ENCODE data around the gene CAPN2. TPM values are rescaled to one million over a fixed set of nuclear protein-coding genes. Genes with fewer than 3 reads are reported as not detected.

Gene CAPN2
- total and polyA plus RNA-seq, 2 donors (not counting 1 experiment from before 2014, with no cell fraction given): 63.9 to 79.6 TPM

DNA sequence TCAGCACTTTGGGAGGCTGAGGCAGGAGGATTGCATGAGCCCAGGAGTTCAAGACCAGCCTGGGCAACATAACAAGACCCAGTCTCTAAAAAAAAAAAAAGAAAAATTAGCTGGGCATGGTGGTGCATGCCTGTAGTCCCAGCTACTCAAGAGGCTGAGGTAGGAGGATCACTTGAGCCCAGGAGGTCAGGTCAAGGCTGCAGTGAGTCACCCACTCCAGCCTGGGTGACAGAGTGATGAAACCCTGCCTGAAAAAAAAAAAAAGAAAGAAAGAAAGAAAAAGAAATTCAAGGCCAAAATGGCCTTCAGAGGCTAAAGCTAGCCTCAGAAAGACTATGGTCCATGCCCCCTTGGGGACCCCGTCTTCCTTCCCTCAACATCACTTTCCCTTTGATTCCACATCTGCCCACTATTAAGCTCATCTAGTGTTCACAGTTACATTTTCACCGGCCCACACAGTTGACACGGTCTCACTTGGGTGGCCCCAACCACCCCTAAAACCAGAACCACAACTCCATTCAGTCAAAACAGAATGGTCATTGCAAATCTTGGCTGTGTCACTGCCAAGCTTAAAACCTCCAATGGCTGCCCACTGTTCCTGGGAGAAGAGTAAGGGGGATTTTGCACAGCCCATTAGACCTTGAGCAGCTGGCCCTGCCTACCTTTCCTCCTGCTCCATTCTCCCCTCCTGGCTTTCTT, 44.7 kb upstream of the CAPN2 start:
- Histone ChIP-seq H3K9ac (ENCODE audit: low read length) (no peak overlapping the region), H3K4me2 (replicated peaks; ENCODE audit: low read depth, low read length, poor library complexity, severe bottlenecking) (no peak overlapping the region), H3K79me2 (ENCODE audit: control insufficient read depth, insufficient read depth, low read length) (no peaks in the 10 kb centered on the region), H3K27me3 (replicated peaks in 1 of 4; ENCODE audit: control extremely low read depth in 1 of 4, control insufficient read depth in 3 of 4, insufficient read depth in 4 of 4, low read length in 3 of 4) (peaks cover 0 to 6% (median 1%) of the 10 kb centered on the region in 4 experiments), H3K4me1 (ENCODE audit: control insufficient read depth in 2 of 2, insufficient read depth in 2 of 2, low read length in 2 of 2) (no peaks in the 10 kb centered on the region), H4K20me1 (ENCODE audit: control insufficient read depth, insufficient read depth, low read length, poor library complexity, severe bottlenecking) (no peaks in the 10 kb centered on the region), H3K4me3 (ENCODE audit: control extremely low read depth in 1 of 5, extremely low read depth in 1 of 5, insufficient read depth in 1 of 5, low read depth in 2 of 5, low read length in 4 of 5) (no peak overlapping the region), H3K27ac (ENCODE audit: low read length in 2 of 2) (no peak overlapping the region), H3K9me3 (ENCODE audit: control extremely low read depth in 1 of 3, control insufficient read depth in 2 of 3, insufficient read depth in 1 of 3, low read length in 2 of 3) (no peaks in the 10 kb centered on the region), H3K36me3 (replicated peaks in 1 of 2; ENCODE audit: control extremely low read depth in 1 of 2, control insufficient read depth in 1 of 2, extremely low read depth in 1 of 2, insufficient read depth in 2 of 2, low read length in 1 of 2) (no peaks in the 10 kb centered on the region), H2AFZ (ENCODE audit: insufficient read depth, low read depth, low read length, poor library complexity, severe bottlenecking) (no peak overlapping the region)
- 40% methylated on average over 3 of the region's 3 CpGs for WGBS (ENCODE audit: insufficient coverage)
- Mint-ChIP-seq H3K4me1 (peaks cover 3% of the 10 kb centered on the region), H3K4me3 (no peak overlapping the region), H3K27me3 (peaks cover 28% of the 10 kb centered on the region), H3K27ac (no peak overlapping the region), H3K9me3 (ENCODE audit: insufficient read depth) (no peaks in the 10 kb centered on the region)
- intact Hi-C loops (cut with micrococcal nuclease): no loop called here
- ATAC-seq (ENCODE audit: low read depth) (no peak), DNase-seq (no peak)
- CTCF ChIA-PET: interaction anchor here (0.9 kb wide), 1 partner anchor 16 kb away, joined by 4 read pairs; no protein-coding TSS in a partner anchor
- no peak for TF ChIP-seq EZH2 (IDR thresholded peaks at IDR 0.05; ENCODE audit: borderline replicate concordance, insufficient read depth, low read depth, low read length, poor library complexity, severe bottlenecking)
- TF ChIP-seq, protein P1, sequence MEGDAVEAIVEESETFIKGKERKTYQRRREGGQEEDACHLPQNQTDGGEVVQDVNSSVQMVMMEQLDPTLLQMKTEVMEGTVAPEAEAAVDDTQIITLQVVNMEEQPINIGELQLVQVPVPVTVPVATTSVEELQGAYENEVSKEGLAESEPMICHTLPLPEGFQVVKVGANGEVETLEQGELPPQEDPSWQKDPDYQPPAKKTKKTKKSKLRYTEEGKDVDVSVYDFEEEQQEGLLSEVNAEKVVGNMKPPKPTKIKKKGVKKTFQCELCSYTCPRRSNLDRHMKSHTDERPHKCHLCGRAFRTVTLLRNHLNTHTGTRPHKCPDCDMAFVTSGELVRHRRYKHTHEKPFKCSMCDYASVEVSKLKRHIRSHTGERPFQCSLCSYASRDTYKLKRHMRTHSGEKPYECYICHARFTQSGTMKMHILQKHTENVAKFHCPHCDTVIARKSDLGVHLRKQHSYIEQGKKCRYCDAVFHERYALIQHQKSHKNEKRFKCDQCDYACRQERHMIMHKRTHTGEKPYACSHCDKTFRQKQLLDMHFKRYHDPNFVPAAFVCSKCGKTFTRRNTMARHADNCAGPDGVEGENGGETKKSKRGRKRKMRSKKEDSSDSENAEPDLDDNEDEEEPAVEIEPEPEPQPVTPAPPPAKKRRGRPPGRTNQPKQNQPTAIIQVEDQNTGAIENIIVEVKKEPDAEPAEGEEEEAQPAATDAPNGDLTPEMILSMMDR (IDR thresholded peaks at IDR 0.05): no peak
- POLR2A ChIA-PET: no interaction called here

DNA sequence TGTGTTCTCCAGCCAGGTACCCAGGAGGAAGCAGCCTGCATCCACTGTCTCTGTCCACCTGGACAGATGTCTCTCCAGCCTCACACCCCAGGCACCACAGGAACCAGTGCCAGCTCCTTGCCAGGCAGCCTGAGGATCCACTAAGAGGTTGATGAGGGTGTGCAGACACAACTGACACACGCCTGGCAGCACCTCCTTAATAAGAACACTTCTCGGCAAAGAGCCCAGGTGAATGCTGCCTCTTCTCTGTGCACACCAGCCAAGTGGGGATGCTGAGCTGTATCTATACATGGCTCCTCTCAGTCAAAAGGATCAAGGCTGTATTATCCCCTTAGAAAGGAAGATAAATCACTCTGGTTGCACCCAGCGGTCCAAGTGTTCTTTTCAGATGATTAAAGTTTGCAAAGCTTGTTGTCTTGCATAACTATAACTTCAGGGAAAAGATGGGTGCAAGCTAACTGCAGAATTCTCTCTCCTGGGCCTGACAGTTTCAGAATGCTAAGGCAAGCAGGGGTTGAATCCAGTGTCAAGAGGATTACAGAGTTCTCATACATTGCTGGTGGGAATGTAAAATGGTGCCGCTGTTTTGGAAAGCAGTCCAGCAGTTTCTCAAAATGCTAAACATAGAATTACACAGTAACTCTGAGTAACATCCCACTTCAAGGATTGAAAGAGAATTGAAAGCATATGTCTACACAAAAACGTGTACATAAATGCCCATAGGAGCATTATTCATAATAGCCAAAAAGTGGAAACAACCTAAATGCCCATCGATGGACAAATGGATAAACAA, 43.1 kb upstream of the CAPN2 start:
- Mint-ChIP-seq H3K27me3 (peaks cover 17% of the 10 kb centered on the region), H3K27ac (no peak overlapping the region), H3K4me1 (no peaks in the 10 kb centered on the region), H3K9me3 (ENCODE audit: insufficient read depth) (peaks cover 4% of the 10 kb centered on the region), H3K4me3 (no peak overlapping the region)
- Histone ChIP-seq H3K9ac (ENCODE audit: low read length) (no peak overlapping the region), H3K4me1 (ENCODE audit: control insufficient read depth in 2 of 2, insufficient read depth in 2 of 2, low read length in 2 of 2) (no peaks in the 10 kb centered on the region), H3K27ac (ENCODE audit: low read length in 2 of 2) (no peak overlapping the region), H3K27me3 (replicated peaks in 1 of 4; ENCODE audit: control extremely low read depth in 1 of 4, control insufficient read depth in 3 of 4, insufficient read depth in 4 of 4, low read length in 3 of 4) (peaks cover 0 to 5% (median 1%) of the 10 kb centered on the region in 4 experiments), H3K36me3 (replicated peaks in 1 of 2; ENCODE audit: control extremely low read depth in 1 of 2, control insufficient read depth in 1 of 2, extremely low read depth in 1 of 2, insufficient read depth in 2 of 2, low read length in 1 of 2) (no peaks in the 10 kb centered on the region), H3K4me3 (ENCODE audit: control extremely low read depth in 1 of 5, extremely low read depth in 1 of 5, insufficient read depth in 1 of 5, low read depth in 2 of 5, low read length in 4 of 5) (no peak overlapping the region), H3K4me2 (replicated peaks; ENCODE audit: low read depth, low read length, poor library complexity, severe bottlenecking) (no peak overlapping the region), H3K9me3 (ENCODE audit: control extremely low read depth in 1 of 3, control insufficient read depth in 2 of 3, insufficient read depth in 1 of 3, low read length in 2 of 3) (peaks cover 1 to 8% (median 5%) of the 10 kb centered on the region in 3 donors), H3K79me2 (ENCODE audit: control insufficient read depth, insufficient read depth, low read length) (no peaks in the 10 kb centered on the region), H2AFZ (ENCODE audit: insufficient read depth, low read depth, low read length, poor library complexity, severe bottlenecking) (no peak overlapping the region), H4K20me1 (ENCODE audit: control insufficient read depth, insufficient read depth, low read length, poor library complexity, severe bottlenecking) (no peaks in the 10 kb centered on the region)
- 93% methylated on average over 3 of the region's 6 CpGs for WGBS (ENCODE audit: insufficient coverage)
- ChIA-PET POLR2A (no interaction called here), CTCF (no interaction called here)
- intact Hi-C loops (cut with micrococcal nuclease): no loop called here
- DNase-seq (no peak), ATAC-seq (ENCODE audit: low read depth) (no peak)
- TF ChIP-seq, protein P1 (IDR thresholded peaks at IDR 0.05): no peak
- no peak for TF ChIP-seq EZH2 (IDR thresholded peaks at IDR 0.05; ENCODE audit: borderline replicate concordance, insufficient read depth, low read depth, low read length, poor library complexity, severe bottlenecking)
